Inflammatory macrophage treated with lipopolysaccharide for 1 hour (primary cell): ENCODE data around the gene DNHD1.
"Not testable (repeated sequence)": the region's sequence is repeated elsewhere in the genome, so short reads cannot be mapped to it uniquely, and the experiment has no call there.

ENCODE experiments used
- DNase-seq, 2 donors: peaks; one replicate each; pipeline ENCODE4 v3.0.0-alpha.2; 2020 to 2022

Gene DNHD1

GRCh38 chr11:6481924-6482275 lies 15.2 kb upstream of the DNHD1 start:
- no peak for DNase-seq

- DNase-seq, result peak; percentile 59 to 74
These were observed 14.6 kb upstream of the DNHD1 start for GRCh38 chr11:6482441-6482840.

GRCh38 chr11:6483015-6483414 lies 14.1 kb upstream of the DNHD1 start:
- DNase-seq, result no peak

GRCh38 chr11:6485661-6486060 lies 11.4 kb upstream of the DNHD1 start:
- no peak for DNase-seq

GRCh38 chr11:6486256-6486655 lies 10.8 kb upstream of the DNHD1 start:
- DNase-seq, result no peak

- DNase-seq, result no peak
These were observed 10.1 kb upstream of the DNHD1 start for GRCh38 chr11:6486938-6487337.

- no peak for DNase-seq
These were observed 8.7 kb upstream of the DNHD1 start for GRCh38 chr11:6488342-6488741.

- no peak for DNase-seq
These were observed 8.3 kb upstream of the DNHD1 start for GRCh38 chr11:6488821-6489220.

GRCh38 chr11:6489306-6489705 lies 7.8 kb upstream of the DNHD1 start:
- no peak for DNase-seq

- DNase-seq, result no peak
These were observed 1.0 kb downstream of the DNHD1 start for GRCh38 chr11:6498121-6498520.

- DNase-seq, result no peak
These were observed 1.5 kb downstream of the DNHD1 start for GRCh38 chr11:6498544-6498943.

- DNase-seq, result no peak
These were observed 5.3 kb downstream of the DNHD1 start for GRCh38 chr11:6502382-6502781.

- no peak for DNase-seq
These were observed 7.1 kb downstream of the DNHD1 start for GRCh38 chr11:6504166-6504565.

- DNase-seq, result peak; percentile 21 to 58
These were observed 8.6 kb downstream of the DNHD1 start for GRCh38 chr11:6505577-6506240.

GRCh38 chr11:6516865-6517264 lies 19.8 kb downstream of the DNHD1 start:
- no peak for DNase-seq

GRCh38 chr11:6520265-6520664 lies 23.2 kb downstream of the DNHD1 start:
- no peak for DNase-seq

- not testable (repeated sequence) for DNase-seq
These were observed 24.9 kb downstream of the DNHD1 start for GRCh38 chr11:6521946-6522345.

GRCh38 chr11:6523253-6523652 lies 26.2 kb downstream of the DNHD1 start:
- DNase-seq, result no peak

GRCh38 chr11:6526411-6527135 lies 29.5 kb downstream of the DNHD1 start:
- no peak for DNase-seq

GRCh38 chr11:6529266-6529665 lies 32.2 kb downstream of the DNHD1 start:
- DNase-seq, result no peak

- no peak for DNase-seq
These were observed 33.8 kb downstream of the DNHD1 start for GRCh38 chr11:6530848-6531247.

- peak; percentile 11 to 72 for DNase-seq
These were observed 34.2 kb downstream of the DNHD1 start for GRCh38 chr11:6531267-6531752.

- DNase-seq, result no peak
These were observed 41.4 kb downstream of the DNHD1 start for GRCh38 chr11:6538456-6538855.

- DNase-seq, result no peak
These were observed 41.9 kb downstream of the DNHD1 start for GRCh38 chr11:6538945-6539344.
